ENCODE measurements around the gene APOA4. TPM values are rescaled to one million over a fixed set of nuclear protein-coding genes. Genes with fewer than 3 reads are reported as not detected.

APOA4 gene
- total RNA-seq (not detected in 2 replicates), polyA plus RNA-seq (not detected in 2 replicates), polyA minus RNA-seq (not detected in 2 replicates), Bru-seq, nascent RNA (not detected), BruChase-seq, experiment 1, labeled RNA remaining after a 6-hour chase (not detected), BruChase-seq, experiment 2, labeled RNA remaining after a 2-hour chase (not detected)
- polyA plus RNA-seq (2011; cell fraction: cytosol; rRNA removed), result not detected in 2 replicates
- not detected in 2 replicates for polyA plus RNA-seq (2011; cell fraction: nucleus; rRNA removed)
- polyA plus RNA-seq (2012), result not detected in 2 replicates
- not detected for polyA minus RNA-seq (2011; cell fraction: cytosol; rRNA and poly(A)+ RNA removed)
- not detected in 2 replicates for polyA minus RNA-seq (2011; cell fraction: nucleus; rRNA and poly(A)+ RNA removed)
- long read RNA-seq, result 0 reads

- Histone ChIP-seq H3K36me3 (ENCODE audit: control insufficient read depth in 2 of 2, extremely low read depth in 1 of 2, insufficient read depth in 2 of 2, low read length in 2 of 2) (no peaks in the 10 kb centered on the region), H3K27me3 (ENCODE audit: control insufficient read depth in 2 of 2, insufficient read depth in 2 of 2, low read length in 2 of 2) (no peaks in the 10 kb centered on the region), H3K79me2 (ENCODE audit: control insufficient read depth, insufficient read depth, low read length) (no peaks in the 10 kb centered on the region), H3K4me3 (replicated peaks in 1 of 3; ENCODE audit: insufficient read depth in 1 of 3, low read depth in 1 of 3, low read length in 3 of 3) (no peak within 1 kb of the TSS), H2AFZ (ENCODE audit: low read depth, low read length) (no peak within 1 kb of the TSS), H3K9me1 (replicated peaks; ENCODE audit: control insufficient read depth, extremely low read depth, insufficient read depth, low read length) (no peaks in the 10 kb centered on the region), H3K27ac (ENCODE audit: insufficient read depth, low read depth, low read length) (no peak within 1 kb of the TSS), H3K4me1 (ENCODE audit: control insufficient read depth, extremely low read depth, insufficient read depth, low read length) (no peaks in the 10 kb centered on the region), H3K9ac (replicated peaks; ENCODE audit: extremely low read depth, insufficient read depth, low read length) (no peak within 1 kb of the TSS), H3K4me2 (ENCODE audit: insufficient read depth, low read length) (no peak within 1 kb of the TSS), H3K9me3 (replicated peaks; ENCODE audit: control insufficient read depth, insufficient read depth, low read length) (no peaks in the 10 kb centered on the region), H4K20me1 (replicated peaks; ENCODE audit: control insufficient read depth, extremely low read depth, insufficient read depth, low read length) (no peaks in the 10 kb centered on the region)
- TF ChIP-seq POLR2AphosphoS5 (IDR thresholded peaks at IDR 0.05; ENCODE audit: insufficient read depth, low read depth, low read length) (no peak), GATA2 (IDR thresholded peaks at IDR 0.05; ENCODE audit: insufficient read depth, insufficient read length, low read depth, low read length) (no peak), MYC (IDR thresholded peaks at IDR 0.05; ENCODE audit: low read depth, low read length) (no peak), MAX (IDR thresholded peaks at IDR 0.05; ENCODE audit: insufficient read depth, insufficient read length) (no peak), FOS (IDR thresholded peaks at IDR 0.05; ENCODE audit: borderline replicate concordance, insufficient read depth, low read length) (no peak), POLR2A (IDR thresholded peaks at IDR 0.05; ENCODE audit: low read depth, low read length) (no peak), EZH2 (IDR thresholded peaks at IDR 0.05; ENCODE audit: borderline replicate concordance, low read depth, low read length, severe bottlenecking) (no peak), CTCF (IDR thresholded peaks at IDR 0.05; ENCODE audit: extremely low read depth in 1 of 2, insufficient read depth in 1 of 2, low read depth in 1 of 2, low read length in 2 of 2) (no peak), JUN (IDR thresholded peaks at IDR 0.05; ENCODE audit: borderline replicate concordance, insufficient read depth, insufficient read length, low read depth) (no peak)
- ChIA-PET POLR2A (no interaction called here), CTCF (interaction anchor here (3.6 to 3.7 kb wide), 2 partner anchors 13 to 32 kb away, joined by 22 to 30 read pairs; partner anchors contain the start of genes APOA1 and APOA5)
- FAIRE-seq, result no peak
- intact Hi-C loops (cut with micrococcal nuclease), result no loop called here
- no peak for DNase-seq (ENCODE audit: low read depth, low spot score)
- dilution Hi-C loops (cut with MboI; ENCODE audit: extremely low pct_ligation_motif_present, low sequenced_read_pairs), result no loop called here
- no TSS peak for BruUV-seq (replicated peaks)
These were observed at the start of gene APOA4 for GRCh38 chr11:116823031-116823843. Gene APOA4 (minus strand): TSS chr11:116823304. CDS start chr11:116823191, 113 bp downstream.
